ENCODE data around the gene CCDC57. TPM values are rescaled to one million over a fixed set of nuclear protein-coding genes. Genes with fewer than 3 reads are reported as not detected.

CCDC57 gene
- total RNA-seq, 2 experiments from 2014 or later, result 56.6 to 64.2 TPM

DNA sequence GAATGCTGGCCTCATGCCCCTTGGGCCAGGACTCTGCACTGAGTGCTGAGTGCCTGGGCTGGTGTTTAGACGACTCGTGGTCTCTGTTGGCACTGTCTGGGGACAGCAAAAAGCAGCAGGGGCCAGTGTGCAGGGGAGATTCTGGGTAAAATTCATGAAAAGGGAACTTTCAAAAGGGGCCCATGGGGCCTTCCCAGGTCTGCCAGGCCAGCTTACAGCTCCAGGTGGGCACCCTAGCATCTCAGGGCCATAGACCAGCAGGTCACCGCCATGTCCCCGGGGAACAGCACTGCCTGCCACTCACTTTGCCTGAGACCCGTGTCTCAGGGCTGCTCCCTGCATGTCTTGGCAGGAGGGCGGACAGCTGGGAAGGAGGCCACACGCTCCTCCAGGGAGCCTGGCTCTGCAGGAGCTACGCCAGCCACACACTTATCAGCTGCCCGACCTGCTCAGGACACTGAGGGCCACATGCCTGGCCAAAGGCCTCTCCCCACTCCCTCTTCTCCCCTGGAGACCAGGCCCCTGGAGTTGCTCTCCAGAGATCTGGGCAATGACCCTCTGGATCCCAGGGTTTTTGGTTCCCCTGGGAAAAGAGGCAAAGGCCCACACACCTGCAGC lies 105.8 kb downstream of the CCDC57 start:
- POLR2A ChIA-PET, result interaction anchor here (0.6 to 2.6 kb wide), 11 partner anchors 8 to 177 kb away, joined by 3 to 11 read pairs (median 4); partner anchors contain the start of genes DUS1L and FASN
- intact Hi-C loops (cut with micrococcal nuclease), result no loop called here
- Mint-ChIP-seq H3K4me3 (peak overlapping the region; percentile 90), H3K4me1 (ENCODE audit: low read depth) (peaks cover 26% of the 10 kb centered on the region), H3K9me3 (no peaks in the 10 kb centered on the region), H3K27ac (peak overlapping the region; percentile 95), H3K36me3 (ENCODE audit: low read depth) (peaks cover 1% of the 10 kb centered on the region), H3K27me3 (no peaks in the 10 kb centered on the region)
- ATAC-seq (no peak), DNase-seq (no peak)
- CTCF ChIA-PET, result interaction anchor here (0.6 to 2.8 kb wide), 13 partner anchors 8 to 147 kb away, joined by 3 to 18 read pairs (median 4); partner anchors contain the start of genes DCXR, FASN and RAC3
- TF ChIP-seq, protein P1, sequence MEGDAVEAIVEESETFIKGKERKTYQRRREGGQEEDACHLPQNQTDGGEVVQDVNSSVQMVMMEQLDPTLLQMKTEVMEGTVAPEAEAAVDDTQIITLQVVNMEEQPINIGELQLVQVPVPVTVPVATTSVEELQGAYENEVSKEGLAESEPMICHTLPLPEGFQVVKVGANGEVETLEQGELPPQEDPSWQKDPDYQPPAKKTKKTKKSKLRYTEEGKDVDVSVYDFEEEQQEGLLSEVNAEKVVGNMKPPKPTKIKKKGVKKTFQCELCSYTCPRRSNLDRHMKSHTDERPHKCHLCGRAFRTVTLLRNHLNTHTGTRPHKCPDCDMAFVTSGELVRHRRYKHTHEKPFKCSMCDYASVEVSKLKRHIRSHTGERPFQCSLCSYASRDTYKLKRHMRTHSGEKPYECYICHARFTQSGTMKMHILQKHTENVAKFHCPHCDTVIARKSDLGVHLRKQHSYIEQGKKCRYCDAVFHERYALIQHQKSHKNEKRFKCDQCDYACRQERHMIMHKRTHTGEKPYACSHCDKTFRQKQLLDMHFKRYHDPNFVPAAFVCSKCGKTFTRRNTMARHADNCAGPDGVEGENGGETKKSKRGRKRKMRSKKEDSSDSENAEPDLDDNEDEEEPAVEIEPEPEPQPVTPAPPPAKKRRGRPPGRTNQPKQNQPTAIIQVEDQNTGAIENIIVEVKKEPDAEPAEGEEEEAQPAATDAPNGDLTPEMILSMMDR (IDR thresholded peaks at IDR 0.05), result no peak

DNA sequence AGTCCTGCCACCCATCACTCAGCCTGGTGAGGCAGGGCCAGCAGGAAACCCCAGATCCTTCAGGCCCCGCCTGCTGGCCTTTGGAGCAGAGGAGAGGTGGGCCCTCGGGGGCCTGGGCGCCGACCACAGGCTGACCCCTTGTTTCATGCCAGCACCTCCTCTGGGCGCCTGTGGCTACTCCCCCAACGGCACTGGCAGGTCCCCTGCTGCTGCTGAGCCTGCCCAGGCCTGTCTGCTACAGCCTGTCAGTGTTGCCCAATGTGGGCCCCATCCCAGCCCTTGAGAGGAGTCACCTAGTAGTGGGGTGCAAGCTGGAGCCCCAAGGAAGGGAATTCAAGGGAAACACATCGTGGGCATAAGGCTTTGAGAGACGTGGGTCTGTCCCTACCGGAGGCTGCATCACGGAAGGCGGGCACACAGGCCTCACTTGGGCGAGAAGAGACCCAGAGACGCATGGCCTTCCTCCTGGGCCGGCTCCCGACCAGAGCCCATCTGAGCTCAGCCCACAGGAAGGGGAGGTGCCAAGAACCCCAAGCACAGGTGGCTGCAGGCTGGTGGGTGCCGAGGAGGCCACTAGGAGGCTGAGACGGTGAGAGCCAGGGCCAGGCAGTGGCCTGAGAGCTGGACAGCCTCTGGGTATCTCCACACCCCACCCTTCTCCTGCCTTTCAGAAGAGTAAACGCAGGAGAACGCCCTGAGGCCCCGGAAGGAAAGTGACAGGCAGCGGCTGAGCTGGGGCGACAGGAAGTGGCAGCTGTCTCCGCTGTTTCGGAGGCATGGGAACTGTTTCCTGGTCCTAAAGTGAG lies 106.6 kb downstream of the CCDC57 start:
- H3K4me1 Mint-ChIP-seq (ENCODE audit: low read depth), result peaks cover 27% of the 10 kb centered on the region
- peak overlapping the region; percentile 90 for H3K4me3 Mint-ChIP-seq
- H3K9me3 Mint-ChIP-seq, result no peaks in the 10 kb centered on the region
- no peaks in the 10 kb centered on the region for H3K27me3 Mint-ChIP-seq
- ATAC-seq, result peak; percentile 89
- peak; percentile 80 for DNase-seq
- TF ChIP-seq, protein P1 (IDR thresholded peaks at IDR 0.05), result peak; percentile 50
- peak overlapping the region; percentile 95 for H3K27ac Mint-ChIP-seq
- intact Hi-C loops (cut with micrococcal nuclease), result no loop called here
- POLR2A ChIA-PET, result interaction anchor here (0.6 to 2.6 kb wide), 12 partner anchors 8 to 177 kb away, joined by 3 to 11 read pairs (median 4); partner anchors contain the start of genes DUS1L and FASN
- peaks cover 4% of the 10 kb centered on the region for H3K36me3 Mint-ChIP-seq (ENCODE audit: low read depth)
- CTCF ChIA-PET, result interaction anchor here (0.7 to 2.8 kb wide), 13 partner anchors 8 to 147 kb away, joined by 3 to 18 read pairs (median 4); partner anchors contain the start of genes DCXR, FASN and RAC3

GRCh38 chr17:82105417-82105881 lies 107.2 kb downstream of the CCDC57 start:
- intact Hi-C loops (cut with micrococcal nuclease), result no loop called here
- Mint-ChIP-seq H3K4me1 (ENCODE audit: low read depth) (peaks cover 28% of the 10 kb centered on the region), H3K9me3 (no peaks in the 10 kb centered on the region), H3K36me3 (ENCODE audit: low read depth) (peaks cover 4% of the 10 kb centered on the region), H3K4me3 (peak overlapping the region; percentile 90), H3K27me3 (no peaks in the 10 kb centered on the region), H3K27ac (peak overlapping the region; percentile 95)
- ATAC-seq (no peak), DNase-seq (no peak)
- POLR2A ChIA-PET, result interaction anchor here (1.0 to 2.6 kb wide), 4 partner anchors 16 to 67 kb away, joined by 3 to 11 read pairs (median 3); partner anchors contain the start of gene DUS1L
- CTCF ChIA-PET, result interaction anchor here (1.0 to 2.8 kb wide), 9 partner anchors 7 to 236 kb away, joined by 3 to 18 read pairs (median 4); partner anchors contain the start of genes DCXR, FASN and RAC3
- TF ChIP-seq, protein P1 (IDR thresholded peaks at IDR 0.05), result no peak

- TF ChIP-seq, protein P1 (IDR thresholded peaks at IDR 0.05), result no peak
- H3K9me3 Mint-ChIP-seq, result no peaks in the 10 kb centered on the region
- peaks cover 8% of the 10 kb centered on the region for H3K36me3 Mint-ChIP-seq (ENCODE audit: low read depth)
- no peaks in the 10 kb centered on the region for H3K27me3 Mint-ChIP-seq
- ChIA-PET CTCF (interaction anchor here (1.1 to 2.8 kb wide), 4 partner anchors 9 to 235 kb away, joined by 3 to 18 read pairs (median 3); partner anchors contain the start of gene RAC3), POLR2A (interaction anchor here (1.0 to 2.6 kb wide), 4 partner anchors 39 to 108 kb away, joined by 3 to 11 read pairs (median 4); partner anchors contain the start of genes CCDC57 and DUS1L)
- H3K4me1 Mint-ChIP-seq (ENCODE audit: low read depth), result peaks cover 28% of the 10 kb centered on the region
- ATAC-seq (no peak), DNase-seq (no peak)
- peak overlapping the region; percentile 95 for H3K27ac Mint-ChIP-seq
- peak overlapping the region; percentile 90 for H3K4me3 Mint-ChIP-seq
- intact Hi-C loops (cut with micrococcal nuclease), result no loop called here
These were observed 107.7 kb downstream of the CCDC57 start for GRCh38 chr17:82104797-82105416.

All from activated CD8-positive, alpha-beta T cell treated with anti-CD3 and anti-CD28 coated beads for 36 hours (primary cell).